IPS-NIHi7 (cell line): ENCODE measurements around the gene IL4R.
A peak's percentile ranks its signal among the peaks of the same experiment; 100 is the strongest.

Experiments
- DNase-seq: peaks from one replicate; pipeline ENCODE4 v3.0.0; 2012; ENCODE audit warnings: mixed read lengths; ENCODE audit errors: extremely low spot score

Gene IL4R

GRCh38 chr16:27315333-27316037 lies 1.7 kb downstream of the IL4R start:
- no peak for DNase-seq

DNA sequence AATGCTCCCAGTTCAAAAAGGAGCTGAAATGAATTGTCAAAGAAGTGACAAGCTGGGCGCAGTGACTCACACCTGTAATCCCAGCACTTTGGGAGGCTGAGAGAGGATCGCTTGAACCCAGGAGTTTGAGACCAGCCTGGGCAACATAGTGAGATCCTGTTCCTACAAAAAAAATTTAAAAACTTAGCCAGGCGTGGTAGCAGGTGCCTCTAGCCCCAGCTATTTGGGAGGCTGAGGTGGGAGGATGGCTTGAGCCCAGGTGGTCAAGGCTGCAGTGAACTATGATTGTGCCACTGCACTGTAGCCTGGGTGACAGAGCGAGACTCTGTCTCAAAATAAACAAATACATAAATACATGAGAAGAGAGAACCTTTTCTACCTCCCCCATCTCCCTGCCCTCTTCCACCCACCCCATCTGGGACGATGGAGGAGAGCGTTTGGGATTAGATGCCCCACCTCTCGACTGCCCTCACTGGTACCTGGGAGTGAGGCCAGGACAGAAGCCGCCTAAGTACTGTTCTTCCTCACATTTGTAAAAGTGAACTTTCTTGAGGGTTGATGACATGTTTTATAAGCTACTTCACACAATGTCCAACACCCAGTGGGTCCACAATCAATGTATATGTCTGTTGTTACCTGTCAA lies 2.4 kb downstream of the IL4R start:
- DNase-seq = no peak

- DNase-seq = no peak
Measured at GRCh38 chr16:27317320-27317719, 3.5 kb downstream of the IL4R start.

- DNase-seq = no peak
Measured at GRCh38 chr16:27317738-27318391, 4.1 kb downstream of the IL4R start.

- DNase-seq = no peak
Measured at GRCh38 chr16:27318392-27319256, 4.8 kb downstream of the IL4R start.

GRCh38 chr16:27319257-27319965 lies 5.6 kb downstream of the IL4R start:
- no peak for DNase-seq

- no peak for DNase-seq
Measured at GRCh38 chr16:27320261-27321012, 6.7 kb downstream of the IL4R start.

GRCh38 chr16:27321013-27321915 lies 7.5 kb downstream of the IL4R start:
- DNase-seq = no peak

DNA sequence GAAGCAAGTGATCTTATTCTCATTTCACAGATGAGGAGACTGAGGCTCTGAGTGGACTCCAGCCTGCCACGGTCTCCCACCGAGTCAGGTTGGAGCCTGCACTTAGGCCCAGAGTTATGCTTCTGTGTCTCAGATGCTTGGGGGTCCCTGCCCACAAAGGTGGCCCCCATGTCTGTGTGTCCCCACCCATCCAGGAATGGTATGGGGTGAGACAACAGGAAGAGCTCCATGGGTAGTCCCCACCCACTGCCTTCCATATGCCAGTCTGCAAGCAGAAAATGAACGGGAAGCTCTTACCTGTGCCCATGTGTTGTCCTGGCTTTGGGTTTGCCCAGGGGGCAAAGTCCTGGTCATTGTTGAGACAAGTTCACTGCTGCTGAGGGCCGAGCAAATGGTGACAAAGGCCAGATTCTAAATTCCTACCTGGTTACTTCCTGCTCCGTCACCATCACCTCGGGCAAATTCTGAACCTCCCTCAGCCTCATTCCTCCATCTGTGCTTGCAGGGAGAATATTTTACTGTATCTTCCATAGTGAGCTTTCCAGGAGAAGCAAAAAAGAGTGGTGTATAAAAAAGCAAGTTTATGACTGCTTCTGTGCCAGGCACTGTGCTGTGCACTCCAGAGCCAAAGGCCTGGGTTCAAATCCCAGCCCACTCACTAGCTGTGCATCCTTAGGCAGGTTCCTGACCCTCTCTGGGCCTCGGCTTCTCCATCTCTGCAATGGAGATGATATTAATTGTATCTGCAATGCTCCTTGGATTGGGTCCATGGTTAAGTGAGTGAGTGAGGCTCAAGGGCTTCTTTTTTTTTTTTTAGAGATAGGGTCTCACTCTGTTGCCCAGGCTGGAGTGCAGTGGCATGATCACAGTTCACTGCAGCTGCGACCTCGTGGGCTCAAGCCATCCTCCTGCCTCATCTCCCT lies 9.3 kb downstream of the IL4R start:
- DNase-seq = no peak

DNA sequence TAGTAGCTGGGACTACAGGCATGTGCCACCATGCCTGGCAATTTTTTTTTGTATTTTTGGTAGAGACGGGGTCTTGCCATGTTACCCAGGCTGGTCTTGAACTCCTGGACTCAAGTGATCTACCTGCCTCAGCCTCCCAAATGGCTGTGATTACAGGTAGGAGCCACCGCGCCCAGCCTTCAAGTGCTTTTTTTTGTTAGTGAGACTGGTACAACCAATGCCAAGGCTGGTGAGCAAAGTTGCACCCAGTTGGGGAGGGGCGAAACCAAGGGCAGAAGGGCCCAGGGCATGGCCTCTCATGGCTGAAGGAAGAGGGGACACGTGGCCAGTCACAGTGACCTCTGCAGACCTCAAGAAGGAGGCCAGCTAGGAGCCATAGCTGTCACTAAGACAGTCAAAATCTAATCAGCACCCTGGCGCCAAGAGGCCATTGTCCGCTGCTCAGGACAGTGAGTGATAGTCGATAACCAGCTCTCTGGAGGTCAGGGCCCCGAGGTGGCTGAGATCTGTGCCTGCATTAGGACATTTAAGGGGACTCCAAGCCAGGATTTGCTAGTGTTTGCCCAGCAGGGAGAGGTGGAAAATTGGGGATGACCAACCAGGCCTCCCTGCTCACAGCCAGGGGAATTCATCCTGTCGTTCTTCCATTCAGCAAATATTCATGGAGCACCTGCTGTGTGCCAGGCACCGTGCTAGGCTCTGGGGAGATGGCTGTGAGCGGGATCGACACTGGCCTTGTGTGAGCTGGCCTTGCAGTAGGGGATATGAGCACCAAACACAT lies 10.2 kb downstream of the IL4R start:
- DNase-seq = no peak

GRCh38 chr16:27324851-27325301 lies 11.1 kb downstream of the IL4R start:
- peak; percentile 74 for DNase-seq

DNA sequence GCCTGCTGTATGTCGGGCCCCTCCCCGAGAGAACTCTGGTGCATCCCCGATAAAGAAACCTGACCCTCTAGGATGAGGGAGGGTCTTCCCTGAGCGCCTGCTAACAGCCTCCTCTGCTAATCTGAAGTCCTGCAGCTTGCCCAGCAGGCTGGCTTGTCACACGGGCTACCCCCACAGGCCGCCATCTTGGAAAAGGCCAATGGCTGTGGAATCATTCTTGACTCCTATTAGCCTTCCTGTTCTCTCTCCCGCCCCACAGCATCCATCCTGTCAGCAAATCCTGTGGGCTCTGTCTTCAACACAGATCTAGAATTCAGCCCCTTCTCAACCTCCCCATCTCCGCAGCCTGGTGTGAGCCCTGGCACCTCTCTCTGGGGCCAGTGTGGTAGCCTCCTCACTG lies 12.0 kb downstream of the IL4R start:
- DNase-seq = no peak

DNA sequence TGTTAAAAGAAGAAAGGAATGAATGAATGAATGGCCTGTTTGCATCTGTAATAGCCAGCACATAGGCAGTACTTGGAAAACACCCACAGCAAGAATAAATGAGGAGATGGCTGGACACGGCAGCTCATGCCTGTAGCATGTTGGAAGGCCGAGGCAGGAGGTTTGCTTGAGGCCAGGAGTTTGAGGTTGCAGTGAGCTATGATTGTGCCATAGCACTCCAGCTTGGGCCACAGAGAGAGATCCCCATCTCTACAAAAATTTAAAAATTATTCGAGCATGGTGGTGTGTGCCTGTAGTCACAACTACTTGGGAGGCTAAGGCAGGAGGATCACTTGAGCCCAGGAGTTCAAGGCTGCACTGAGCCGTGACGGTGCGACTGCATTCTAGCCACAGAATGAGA lies 12.5 kb downstream of the IL4R start:
- DNase-seq = no peak

- peak; percentile 92 for DNase-seq
Measured at GRCh38 chr16:27326738-27327585, 13.2 kb downstream of the IL4R start.

GRCh38 chr16:27327586-27327915 lies 13.8 kb downstream of the IL4R start:
- DNase-seq = no peak

DNA sequence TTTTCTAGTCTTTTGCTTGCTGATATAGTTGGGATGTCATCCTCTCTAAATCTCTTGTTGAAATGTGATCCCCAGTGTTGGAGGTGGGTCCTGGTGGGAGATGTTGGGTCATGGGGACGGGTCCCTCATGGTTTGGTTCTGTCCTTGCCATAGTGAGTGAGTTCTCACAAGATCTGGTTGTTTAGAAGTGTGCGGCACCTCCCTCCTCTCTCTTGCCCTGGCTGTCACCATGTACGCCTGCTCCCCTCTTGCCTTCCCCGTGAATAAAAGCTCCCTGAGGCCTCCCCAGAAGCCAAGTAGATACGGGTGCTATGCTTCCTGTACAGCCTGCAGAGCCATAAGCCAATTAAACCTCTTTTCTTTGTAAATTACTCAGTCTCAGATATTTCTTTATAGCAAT lies 15.2 kb downstream of the IL4R start:
- no peak for DNase-seq
